ENCODE results near the gene HTR3D. TPM values are rescaled to one million over a fixed set of nuclear protein-coding genes. Genes with fewer than 3 reads are reported as not detected.

HTR3D gene
- total and polyA plus RNA-seq, 9 of the 15 experiments (the other 6 are each of a cell fraction or from before 2014, with no cell fraction given): not detected

- CTCF ChIA-PET (ENCODE audit: low intra/inter-chr PET ratio): no interaction called here
- Histone ChIP-seq H4K20me1 (replicated peaks; ENCODE audit: control insufficient read depth, insufficient read depth, low read length) (no peaks in the 10 kb centered on the region; the same call in 1 of the 2 replicates), H3K27ac (ENCODE audit: extremely low read depth, low read depth, low read length) (no peak overlapping the region), H3K4me1 (replicated peaks in 1 of 2; ENCODE audit: control insufficient read depth in 2 of 2, insufficient read depth in 2 of 2, low read length in 2 of 2) (no peaks in the 10 kb centered on the region), H3K9me3 (replicated peaks; ENCODE audit: control insufficient read depth, insufficient read depth, low read depth, low read length) (no peaks in the 10 kb centered on the region), H2AFZ (ENCODE audit: low read depth, low read length) (no peak overlapping the region), H3K27me3 (ENCODE audit: control insufficient read depth in 2 of 2, insufficient read depth in 2 of 2, low read length in 2 of 2) (peaks cover 8 to 9% of the 10 kb centered on the region in 2 experiments; a peak in 4 of 5 replicates), H3K79me2 (ENCODE audit: control insufficient read depth, insufficient read depth, low read length) (no peaks in the 10 kb centered on the region), H3K36me3 (ENCODE audit: control insufficient read depth, insufficient read depth, low read length) (no peaks in the 10 kb centered on the region), H3K4me2 (ENCODE audit: insufficient read depth, low read length) (no peak overlapping the region), H3K9ac (ENCODE audit: insufficient read depth in 1 of 2, low read depth in 2 of 2, low read length in 2 of 2) (no peak overlapping the region), H3K4me3 (no peak overlapping the region), H3K9me1 (ENCODE audit: control insufficient read depth, insufficient read depth, low read length) (no peaks in the 10 kb centered on the region)
- FAIRE-seq (peak; percentile 11), ATAC-seq (peak; percentile 67), DNase-seq (ENCODE audit: extremely low read depth in 1 of 4, low spot score in 3 of 4) (peak in 1 of 4 experiments; percentile 22)
- intact Hi-C loops (cut with micrococcal nuclease) (loop anchor here (10.0 kb wide), 1 partner anchor 199 kb away; the partner anchor contains the start of genes ALG3 and EEF1AKMT4), in situ Hi-C loops (cut with MboI) (no loop called here)
- POLR2A ChIA-PET: interaction anchor here (0.5 kb wide), 2 partner anchors 10 to 52 kb away, joined by 3 read pairs; no protein-coding TSS in a partner anchor
- 20% methylated on average over 4 of the region's 5 CpGs for WGBS (ENCODE audit: insufficient coverage, low coverage, missing lambda C conversion rate)
- no TSS peak for BruUV-seq (replicated peaks)
- TF ChIP-seq ZNF354B (CRISPR knock-in tag; IDR thresholded peaks at IDR 0.05) (no peak), ZNF561 (CRISPR knock-in tag; conservative IDR thresholded peaks at IDR 0.05) (no peak)
Observed at GRCh38 chr3:184045995-184046394, 14.5 kb downstream of the HTR3D start.

DNA sequence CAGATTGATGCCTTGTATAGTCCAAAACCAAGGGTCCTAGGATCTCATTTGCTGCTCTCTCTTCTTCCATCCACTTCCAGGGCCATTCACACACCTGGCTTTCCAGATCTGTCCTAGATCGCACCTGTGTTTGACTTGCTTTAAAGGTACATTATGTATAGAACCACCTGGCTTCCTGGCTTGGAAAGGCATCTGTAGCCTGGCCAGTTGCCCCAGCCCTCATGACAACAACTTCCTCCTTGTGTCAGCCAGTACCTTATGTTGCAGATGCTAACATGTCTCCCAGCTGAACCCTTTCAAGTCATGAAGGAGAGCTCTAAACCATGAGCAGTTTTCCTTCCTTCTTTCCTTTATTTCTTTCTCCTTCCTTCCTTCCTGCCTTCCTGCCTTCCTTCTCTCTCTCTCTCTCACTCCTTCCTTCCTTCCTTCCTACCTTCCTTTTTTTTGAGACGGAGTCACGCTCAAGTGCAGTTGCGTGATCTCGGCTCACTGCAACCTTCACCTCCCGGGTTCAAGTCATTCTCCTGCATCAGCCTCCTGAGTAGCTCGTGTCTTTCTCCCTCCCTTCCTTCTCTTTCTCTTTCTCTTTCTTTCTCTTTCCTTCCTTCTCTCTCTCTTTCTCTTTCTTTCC, 18.8 kb downstream of the HTR3D start:
- Histone ChIP-seq H3K9ac (ENCODE audit: insufficient read depth in 1 of 2, low read depth in 2 of 2, low read length in 2 of 2) (no peak overlapping the region), H3K4me2 (ENCODE audit: insufficient read depth, low read length) (no peak overlapping the region), H2AFZ (ENCODE audit: low read depth, low read length) (no peak overlapping the region; the same call in 1 of the 2 replicates), H4K20me1 (replicated peaks; ENCODE audit: control insufficient read depth, insufficient read depth, low read length) (no peaks in the 10 kb centered on the region; the same call in 1 of the 2 replicates), H3K4me1 (replicated peaks in 1 of 2; ENCODE audit: control insufficient read depth in 2 of 2, insufficient read depth in 2 of 2, low read length in 2 of 2) (no peaks in the 10 kb centered on the region; a peak in 1 of 5 replicates), H3K4me3 (no peak overlapping the region), H3K36me3 (ENCODE audit: control insufficient read depth, insufficient read depth, low read length) (no peaks in the 10 kb centered on the region), H3K9me1 (ENCODE audit: control insufficient read depth, insufficient read depth, low read length) (no peaks in the 10 kb centered on the region), H3K9me3 (replicated peaks; ENCODE audit: control insufficient read depth, insufficient read depth, low read depth, low read length) (no peaks in the 10 kb centered on the region), H3K27ac (ENCODE audit: extremely low read depth, low read depth, low read length) (no peak overlapping the region), H3K79me2 (ENCODE audit: control insufficient read depth, insufficient read depth, low read length) (no peaks in the 10 kb centered on the region), H3K27me3 (ENCODE audit: control insufficient read depth in 2 of 2, insufficient read depth in 2 of 2, low read length in 2 of 2) (peaks cover 24 to 40% of the 10 kb centered on the region in 2 experiments; a peak in 4 of 5 replicates)
- intact Hi-C loops (cut with micrococcal nuclease) (no loop called here), in situ Hi-C loops (cut with MboI) (no loop called here)
- POLR2A ChIA-PET: interaction anchor here (0.6 kb wide), 2 partner anchors 34 to 136 kb away, joined by 4 read pairs; partner anchors contain the start of gene ABCF3
- FAIRE-seq (no peak), ATAC-seq (no peak), DNase-seq (ENCODE audit: extremely low read depth in 1 of 4, low spot score in 3 of 4) (no peak)
- WGBS (ENCODE audit: insufficient coverage, low coverage, missing lambda C conversion rate): 10% methylated on average over 6 of the region's 7 CpGs
- TF ChIP-seq POLR2B (IDR thresholded peaks at IDR 0.05; ENCODE audit: low read depth, partially characterized antibody): no peak
- no peak for TF ChIP-seq NR4A1 (CRISPR knock-in tag; IDR thresholded peaks at IDR 0.05)
- TF ChIP-seq NR4A1 (tag; IDR thresholded peaks at IDR 0.05): no peak
- no peak for TF ChIP-seq ZNF395 (CRISPR knock-in tag; IDR thresholded peaks at IDR 0.05)
- TF ChIP-seq, protein P1, sequence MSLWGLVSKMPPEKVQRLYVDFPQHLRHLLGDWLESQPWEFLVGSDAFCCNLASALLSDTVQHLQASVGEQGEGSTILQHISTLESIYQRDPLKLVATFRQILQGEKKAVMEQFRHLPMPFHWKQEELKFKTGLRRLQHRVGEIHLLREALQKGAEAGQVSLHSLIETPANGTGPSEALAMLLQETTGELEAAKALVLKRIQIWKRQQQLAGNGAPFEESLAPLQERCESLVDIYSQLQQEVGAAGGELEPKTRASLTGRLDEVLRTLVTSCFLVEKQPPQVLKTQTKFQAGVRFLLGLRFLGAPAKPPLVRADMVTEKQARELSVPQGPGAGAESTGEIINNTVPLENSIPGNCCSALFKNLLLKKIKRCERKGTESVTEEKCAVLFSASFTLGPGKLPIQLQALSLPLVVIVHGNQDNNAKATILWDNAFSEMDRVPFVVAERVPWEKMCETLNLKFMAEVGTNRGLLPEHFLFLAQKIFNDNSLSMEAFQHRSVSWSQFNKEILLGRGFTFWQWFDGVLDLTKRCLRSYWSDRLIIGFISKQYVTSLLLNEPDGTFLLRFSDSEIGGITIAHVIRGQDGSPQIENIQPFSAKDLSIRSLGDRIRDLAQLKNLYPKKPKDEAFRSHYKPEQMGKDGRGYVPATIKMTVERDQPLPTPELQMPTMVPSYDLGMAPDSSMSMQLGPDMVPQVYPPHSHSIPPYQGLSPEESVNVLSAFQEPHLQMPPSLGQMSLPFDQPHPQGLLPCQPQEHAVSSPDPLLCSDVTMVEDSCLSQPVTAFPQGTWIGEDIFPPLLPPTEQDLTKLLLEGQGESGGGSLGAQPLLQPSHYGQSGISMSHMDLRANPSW (CRISPR knock-in tag; IDR thresholded peaks at IDR 0.05): no peak
- TF ChIP-seq, protein P2, sequence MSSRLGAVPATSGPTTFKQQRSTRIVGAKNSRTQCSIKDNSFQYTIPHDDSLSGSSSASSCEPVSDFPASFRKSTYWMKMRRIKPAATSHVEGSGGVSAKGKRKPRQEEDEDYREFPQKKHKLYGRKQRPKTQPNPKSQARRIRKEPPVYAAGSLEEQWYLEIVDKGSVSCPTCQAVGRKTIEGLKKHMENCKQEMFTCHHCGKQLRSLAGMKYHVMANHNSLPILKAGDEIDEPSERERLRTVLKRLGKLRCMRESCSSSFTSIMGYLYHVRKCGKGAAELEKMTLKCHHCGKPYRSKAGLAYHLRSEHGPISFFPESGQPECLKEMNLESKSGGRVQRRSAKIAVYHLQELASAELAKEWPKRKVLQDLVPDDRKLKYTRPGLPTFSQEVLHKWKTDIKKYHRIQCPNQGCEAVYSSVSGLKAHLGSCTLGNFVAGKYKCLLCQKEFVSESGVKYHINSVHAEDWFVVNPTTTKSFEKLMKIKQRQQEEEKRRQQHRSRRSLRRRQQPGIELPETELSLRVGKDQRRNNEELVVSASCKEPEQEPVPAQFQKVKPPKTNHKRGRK (tag; IDR thresholded peaks at IDR 0.05): peak; percentile 87
- no peak for TF ChIP-seq GABPB2 (CRISPR knock-in tag; conservative IDR thresholded peaks at IDR 0.05)
- no TSS peak for BruUV-seq (replicated peaks)
- CTCF ChIA-PET (ENCODE audit: low intra/inter-chr PET ratio): no interaction called here
